WTC11 (cell line): ENCODE data around the gene WDR19. TPM values are rescaled to one million over a fixed set of nuclear protein-coding genes. Genes with fewer than 3 reads are reported as not detected.

Experiments used
- ATAC-seq: fragments of 200-7000 bp; cut with Tn5 transposase; 2 replicates; pipeline ENCODE4 v1.10.0; 2021; ENCODE audit warnings: mild to moderate bottlenecking, moderate library complexity
- CTCF ChIA-PET: fragments of 300-600 bp; sonication (Branson Sonifier 250); formaldehyde crosslinking; loops from one replicate; lab custom pipeline; 2021; ENCODE audit warnings: antibody characterized with exemption; lab: Charles Lee
- POLR2A ChIA-PET: fragments of 350-600 bp; sonication (Branson Sonifier 250); formaldehyde crosslinking; loops from one replicate; lab custom pipeline; 2021; ENCODE audit warnings: antibody characterized with exemption; lab: Charles Lee
- DNase-seq: peaks from one replicate; pipeline ENCODE4 v3.0.0; 2021; ENCODE audit warnings: low spot score
- H3K27ac Mint-ChIP-seq: 2 replicates; pipeline ENCODE4 v1.8.0; 2021; ENCODE audit warnings: mixed read lengths
- H3K27me3 Mint-ChIP-seq: 2 replicates; pipeline ENCODE4 v1.8.0; 2021; ENCODE audit warnings: low read depth, mild to moderate bottlenecking, moderate library complexity, mixed read lengths
- H3K36me3 Mint-ChIP-seq: 2 replicates; pipeline ENCODE4 v1.8.0; 2021; ENCODE audit warnings: mixed read lengths
- H3K4me1 Mint-ChIP-seq: 2 replicates; pipeline ENCODE4 v1.8.0; 2022; ENCODE audit warnings: mixed read lengths
- H3K4me3 Mint-ChIP-seq: 2 replicates; pipeline ENCODE4 v1.8.0; 2021; ENCODE audit warnings: mild to moderate bottlenecking, moderate library complexity, mixed read lengths
- H3K9me3 Mint-ChIP-seq: 2 replicates; pipeline ENCODE4 v1.8.0; 2021; ENCODE audit warnings: mixed read lengths
- ATF1 ChIP-seq: sonication (generic); formaldehyde crosslinking; IDR thresholded peaks from 2 replicates; pipeline ENCODE4 v1.8.1; 2023; ENCODE audit warnings: mild to moderate bottlenecking, moderate library complexity, missing genetic modification reagents
- CBFB ChIP-seq: sonication (generic); formaldehyde crosslinking; IDR thresholded peaks from 2 replicates; pipeline ENCODE4 v1.8.1; 2022; ENCODE audit warnings: mild to moderate bottlenecking, low read depth, missing genetic modification reagents
- CREB1 ChIP-seq: sonication (generic); formaldehyde crosslinking; IDR thresholded peaks from 2 replicates; pipeline ENCODE4 v1.8.0; 2023; ENCODE audit warnings: mild to moderate bottlenecking, missing genetic modification reagents
- CREM ChIP-seq: sonication (generic); formaldehyde crosslinking; IDR thresholded peaks from 2 replicates; pipeline ENCODE4 v1.8.1; 2022; ENCODE audit warnings: mild to moderate bottlenecking, missing genetic modification reagents, moderate library complexity
- ETV6 ChIP-seq: sonication (generic); formaldehyde crosslinking; IDR thresholded peaks from 2 replicates; pipeline ENCODE4 v1.8.1; 2022; ENCODE audit warnings: mild to moderate bottlenecking, missing genetic modification reagents
- FOXJ3 ChIP-seq: sonication (generic); formaldehyde crosslinking; IDR thresholded peaks from 2 replicates; pipeline ENCODE4 v1.9.0; 2021; ENCODE audit warnings: missing genetic modification reagents, mild to moderate bottlenecking, borderline replicate concordance
- JAZF1 ChIP-seq: fragments of 250-450 bp; sonication (Bioruptor Pico); IDR thresholded peaks from 2 replicates; pipeline ENCODE4 v1.9.0; 2021; ENCODE audit warnings: moderate library complexity, mild to moderate bottlenecking, inconsistent platforms
- MAX ChIP-seq: sonication (generic); formaldehyde crosslinking; IDR thresholded peaks from 2 replicates; pipeline ENCODE4 v1.8.0; 2022; ENCODE audit warnings: mild to moderate bottlenecking, missing genetic modification reagents
- NR1H2 ChIP-seq: sonication (generic); formaldehyde crosslinking; IDR thresholded peaks from 2 replicates; pipeline ENCODE4 v1.9.0; 2021; ENCODE audit warnings: mild to moderate bottlenecking, moderate library complexity, missing genetic modification reagents
- NR3C1 ChIP-seq: sonication (generic); formaldehyde crosslinking; conservative IDR thresholded peaks from 2 replicates; pipeline ENCODE4 v1.8.1; 2023; ENCODE audit warnings: low read depth, mild to moderate bottlenecking, missing genetic modification reagents
- SMAD3 ChIP-seq: sonication (generic); formaldehyde crosslinking; IDR thresholded peaks from 2 replicates; pipeline ENCODE4 v1.8.0; 2022; ENCODE audit warnings: missing genetic modification reagents, mild to moderate bottlenecking, borderline replicate concordance
- SOX15 ChIP-seq: fragments of 250-450 bp; sonication (Bioruptor Pico); IDR thresholded peaks from 2 replicates; pipeline ENCODE4 v1.9.0; 2021; ENCODE audit warnings: mild to moderate bottlenecking
- TEAD1 ChIP-seq: sonication (generic); formaldehyde crosslinking; IDR thresholded peaks from 2 replicates; pipeline ENCODE4 v1.8.0; 2022; ENCODE audit warnings: mild to moderate bottlenecking, missing genetic modification reagents
- TP53 ChIP-seq: sonication (generic); formaldehyde crosslinking; IDR thresholded peaks from 2 replicates; pipeline ENCODE4 v1.8.1; 2023; ENCODE audit warnings: mild to moderate bottlenecking, missing genetic modification reagents
- ZBTB21 ChIP-seq: sonication (generic); formaldehyde crosslinking; IDR thresholded peaks from 2 replicates; pipeline ENCODE4 v1.8.1; 2023; ENCODE audit warnings: mild to moderate bottlenecking, missing genetic modification reagents, borderline replicate concordance
- ZNF121 ChIP-seq: sonication (generic); formaldehyde crosslinking; IDR thresholded peaks from 2 replicates; pipeline ENCODE4 v1.8.0; 2023; ENCODE audit warnings: missing genetic modification reagents
- ZNF232 ChIP-seq: sonication (generic); formaldehyde crosslinking; IDR thresholded peaks from 2 replicates; pipeline ENCODE4 v1.8.0; 2022; ENCODE audit warnings: mild to moderate bottlenecking, missing genetic modification reagents
- ZNF416 ChIP-seq: fragments of 250-450 bp; sonication (Bioruptor Pico); IDR thresholded peaks from 2 replicates; pipeline ENCODE4 v1.9.0; 2021; ENCODE audit warnings: mild to moderate bottlenecking, inconsistent platforms
- ZNF532 ChIP-seq: fragments of 250-450 bp; sonication (Bioruptor Pico); IDR thresholded peaks from 2 replicates; pipeline ENCODE4 v1.9.0; 2021; ENCODE audit warnings: mild to moderate bottlenecking, borderline replicate concordance
- total RNA-seq: library from RNA; stranded (reverse); gene quantifications from 3 replicates; pipeline ENCODE4 v1.2.3, GENCODE V29; 2021
- TF ChIP-seq, protein P1 (sequence below): fragments of 250-450 bp; sonication (Bioruptor Pico); IDR thresholded peaks from 2 replicates; pipeline ENCODE4 v1.9.0; 2021; ENCODE audit warnings: moderate library complexity, mild to moderate bottlenecking, inconsistent platforms, borderline replicate concordance
- TF ChIP-seq, protein P2 (sequence below): sonication (generic); formaldehyde crosslinking; IDR thresholded peaks from 2 replicates; pipeline ENCODE4 v1.8.1; 2022; ENCODE audit warnings: mild to moderate bottlenecking, moderate library complexity, missing genetic modification reagents

WDR19 gene
- total RNA-seq, 1 experiment from 2014 or later = 23.3 TPM

DNA sequence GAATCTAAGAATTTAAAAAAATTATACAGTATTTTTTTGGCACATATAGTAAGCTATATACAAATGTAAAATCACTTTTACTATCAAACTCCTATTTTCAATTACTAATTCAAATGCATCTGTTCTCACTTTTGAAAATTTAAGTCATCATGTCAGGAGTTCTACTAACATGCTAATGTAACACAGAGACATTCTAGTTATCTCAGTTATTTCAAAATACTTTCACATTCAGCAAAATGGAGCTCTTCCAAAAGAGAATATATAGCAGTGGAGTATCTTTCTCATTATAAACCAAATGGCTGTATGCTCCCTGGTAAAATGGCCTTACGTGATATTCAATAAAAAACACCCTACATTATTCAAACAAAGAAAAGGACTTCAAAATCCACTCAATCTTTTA, 141.5 kb downstream of the WDR19 start:
- no peak for DNase-seq
- CTCF ChIA-PET = no interaction called here
- Mint-ChIP-seq H3K9me3 (no peaks in the 10 kb centered on the region), H3K4me1 (no peaks in the 10 kb centered on the region), H3K36me3 (peaks cover 27% of the 10 kb centered on the region), H3K27ac (no peak overlapping the region), H3K4me3 (no peak overlapping the region), H3K27me3 (no peaks in the 10 kb centered on the region)
- TF ChIP-seq CREM (no peak), MAX (CRISPR knock-in tag) (no peak), FOXJ3 (no peak), TP53 (no peak), JAZF1 (CRISPR knock-in tag) (no peak), SOX15 (CRISPR knock-in tag) (no peak), ZBTB21 (CRISPR knock-in tag) (no peak), CREB1 (CRISPR knock-in tag) (no peak), ETV6 (CRISPR knock-in tag) (no peak), NR3C1 (CRISPR knock-in tag) (no peak), ZNF416 (CRISPR knock-in tag) (no peak), ZNF121 (no peak), ZNF232 (CRISPR knock-in tag) (no peak), TEAD1 (CRISPR knock-in tag) (no peak), CBFB (no peak), ZNF532 (no peak)
- TF ChIP-seq, protein P1, sequence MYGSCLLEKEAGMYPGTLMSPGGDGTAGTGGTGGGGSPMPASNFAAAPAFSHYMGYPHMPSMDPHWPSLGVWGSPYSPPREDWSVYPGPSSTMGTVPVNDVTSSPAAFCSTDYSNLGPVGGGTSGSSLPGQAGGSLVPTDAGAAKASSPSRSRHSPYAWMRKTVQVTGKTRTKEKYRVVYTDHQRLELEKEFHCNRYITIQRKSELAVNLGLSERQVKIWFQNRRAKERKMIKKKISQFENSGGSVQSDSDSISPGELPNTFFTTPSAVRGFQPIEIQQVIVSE (CRISPR knock-in tag) = no peak
- TF ChIP-seq, protein P2, sequence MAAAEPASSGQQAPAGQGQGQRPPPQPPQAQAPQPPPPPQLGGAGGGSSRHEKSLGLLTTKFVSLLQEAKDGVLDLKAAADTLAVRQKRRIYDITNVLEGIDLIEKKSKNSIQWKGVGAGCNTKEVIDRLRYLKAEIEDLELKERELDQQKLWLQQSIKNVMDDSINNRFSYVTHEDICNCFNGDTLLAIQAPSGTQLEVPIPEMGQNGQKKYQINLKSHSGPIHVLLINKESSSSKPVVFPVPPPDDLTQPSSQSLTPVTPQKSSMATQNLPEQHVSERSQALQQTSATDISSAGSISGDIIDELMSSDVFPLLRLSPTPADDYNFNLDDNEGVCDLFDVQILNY (CRISPR knock-in tag) = no peak
- ATAC-seq = no peak
- POLR2A ChIA-PET = no interaction called here

GRCh38 chr4:39324446-39324845, 142.1 kb downstream of the WDR19 start:
- CTCF ChIA-PET = no interaction called here
- no peak overlapping the region for H3K27ac Mint-ChIP-seq
- POLR2A ChIA-PET = no interaction called here
- no peak overlapping the region for H3K4me3 Mint-ChIP-seq
- H3K36me3 Mint-ChIP-seq = peaks cover 27% of the 10 kb centered on the region
- TF ChIP-seq ATF1 (CRISPR knock-in tag) = no peak
- no peak for TF ChIP-seq SMAD3 (CRISPR knock-in tag)
- no peak for TF ChIP-seq NR1H2
- ATAC-seq = no peak
- H3K9me3 Mint-ChIP-seq = no peaks in the 10 kb centered on the region
- no peaks in the 10 kb centered on the region for H3K27me3 Mint-ChIP-seq
- DNase-seq = no peak
- H3K4me1 Mint-ChIP-seq = no peaks in the 10 kb centered on the region
